Transverse colon (tissue), 4 donors: ENCODE data around the gene EHBP1L1. TPM values are rescaled to one million over a fixed set of nuclear protein-coding genes. Genes with fewer than 3 reads are reported as not detected.

Source experiments
- DNase-seq: peaks from one replicate; pipeline ENCODE4 v3.0.0-alpha.2; 2019
- H3K27ac ChIP-seq, 4 donors: fragments of 200-600 bp; sonication (generic); 2 replicates each; pipeline ENCODE4 v1.5.1; 2016 to 2018; ENCODE audit warnings: inconsistent platforms in 4 of 4
- H3K27me3 ChIP-seq: fragments of 200-600 bp; sonication (generic); 2 replicates; pipeline ENCODE4 v1.5.1; 2017; ENCODE audit warnings: inconsistent platforms
- H3K36me3 ChIP-seq, 4 donors: fragments of 200-600 bp; sonication (generic); 2 replicates each; pipeline ENCODE4 v1.5.1; 2017 to 2019; ENCODE audit warnings: inconsistent platforms in 4 of 4
- H3K4me1 ChIP-seq, 4 donors: fragments of 200-600 bp; sonication (generic); 2 replicates each; pipeline ENCODE4 v1.5.1; 2017 to 2020; ENCODE audit warnings: inconsistent platforms in 4 of 4
- H3K4me3 ChIP-seq, 4 donors: fragments of 200-600 bp; sonication (generic); 1 replicate in 1 of 4; 2 replicates in 3 of 4; pipeline versions ENCODE4 v1.5.1 to v1.6.1; 2017 to 2019; ENCODE audit warnings: inconsistent platforms in 4 of 4
- H3K9me3 ChIP-seq, 2 donors: fragments of 200-600 bp; sonication (generic); 2 replicates each; pipeline ENCODE4 v1.5.1; 2017 to 2019; ENCODE audit warnings: inconsistent platforms in 2 of 2
- EP300 ChIP-seq: sonication (generic); formaldehyde crosslinking; IDR thresholded peaks from one replicate; pipeline ENCODE4 v1.6.1; 2017; ENCODE audit warnings: antibody characterized with exemption, low read depth
- POLR2A ChIP-seq: fragments of 450-650 bp; IDR thresholded peaks from one replicate; pipeline ENCODE4 v1.6.1; 2016; ENCODE audit warnings: antibody characterized with exemption, mild to moderate bottlenecking, moderate library complexity
- POLR2AphosphoS5 ChIP-seq, 3 donors: sonication (generic); formaldehyde crosslinking; IDR thresholded peaks; one replicate each; pipeline ENCODE4 v1.6.1; 2016; ENCODE audit warnings: antibody characterized with exemption in 3 of 3
- WGBS, 2 donors: methylation state at CpG; one replicate each; pipeline ENCODE4 v1.1.5; 2018; ENCODE audit warnings: low coverage in 1 of 2; 5-methylcytosine and 5-hydroxymethylcytosine counted together
- in situ Hi-C, 4 donors: fragments of 200-750 bp; cut with MboI; loops; one replicate each; pipeline versions ENCODE4 v1.15.0 to v1.15.1; 2017; ENCODE audit warnings: low sequenced_read_pairs in 3 of 4, low pct_ligation_motif_present in 1 of 4, low pct_unique_long_range_greater_than_20kb in 1 of 4
- intact Hi-C: fragments of 100-400 bp; cut with DNase I; formaldehyde crosslinking; loops from one replicate; pipeline ENCODE4 v1.15.1; 2023; ENCODE audit warnings: low total_unique reads
- total RNA-seq, 4 donors: library from RNA; depleted of rRNA; stranded (reverse); fragments of >200 nt; gene quantifications; one replicate each; pipeline ENCODE4 v1.1.0, GENCODE V29; 2016
- TF ChIP-seq, protein P1 (sequence below), 5 experiments: fragments of 200-600 bp in 3 of 5; fragments of 450-650 bp in 2 of 5; sonication (generic) in 3 of 5; IDR thresholded peaks; 1 replicate in 2 of 5; 2 replicates in 3 of 5; pipeline ENCODE4 v1.5.1; 2016 to 2017; ENCODE audit warnings: antibody characterized with exemption in 5 of 5, inconsistent platforms in 3 of 5, mild to moderate bottlenecking in 2 of 5, moderate library complexity in 1 of 5

The EHBP1L1 gene
- total RNA-seq, 4 donors from 2014 or later = 90.2 to 215 (median 106) TPM

DNA sequence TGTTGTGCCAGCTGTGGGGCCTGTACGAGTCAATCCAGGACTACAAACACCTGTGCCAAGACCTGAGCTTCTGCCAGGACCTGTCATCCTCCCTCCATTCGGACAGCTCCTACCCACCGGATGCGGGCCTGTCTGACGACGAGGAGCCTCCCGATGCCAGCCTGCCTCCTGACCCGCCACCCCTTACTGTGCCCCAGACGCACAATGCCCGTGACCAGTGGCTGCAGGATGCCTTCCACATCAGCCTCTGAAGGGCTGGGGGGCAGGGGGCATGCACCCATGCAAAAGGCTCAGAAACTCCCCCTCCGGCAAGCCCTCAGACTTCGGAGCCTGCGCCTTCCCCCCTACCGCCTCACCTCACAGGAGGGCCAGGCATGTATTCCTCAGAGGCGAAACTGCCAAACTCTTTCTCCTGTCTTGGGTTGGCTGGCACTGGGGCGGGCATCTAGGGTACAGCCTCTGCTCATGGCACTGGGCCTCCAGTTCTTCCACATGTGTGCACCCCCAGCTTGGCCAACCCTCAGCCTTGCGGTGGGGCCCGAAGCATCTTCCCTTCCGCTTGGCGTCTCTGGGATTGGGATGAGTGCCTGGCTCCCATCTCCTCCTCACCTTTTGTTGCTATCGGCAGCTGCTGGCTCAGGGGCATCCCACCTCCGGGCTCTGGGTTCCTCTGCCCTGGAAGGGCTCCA is 2.3 kb upstream of the EHBP1L1 start:
- intact Hi-C loops = no loop called here
- WGBS, 2 donors = 33% methylated on average over 14 of the region's 22 CpGs; no CpG with 5 or more reads in 1 of the 2 donors
- TF ChIP-seq POLR2AphosphoS5 (IDR thresholded peaks at IDR 0.05) (no peak), EP300 (no peak), POLR2A (no peak)
- TF ChIP-seq, protein P1, sequence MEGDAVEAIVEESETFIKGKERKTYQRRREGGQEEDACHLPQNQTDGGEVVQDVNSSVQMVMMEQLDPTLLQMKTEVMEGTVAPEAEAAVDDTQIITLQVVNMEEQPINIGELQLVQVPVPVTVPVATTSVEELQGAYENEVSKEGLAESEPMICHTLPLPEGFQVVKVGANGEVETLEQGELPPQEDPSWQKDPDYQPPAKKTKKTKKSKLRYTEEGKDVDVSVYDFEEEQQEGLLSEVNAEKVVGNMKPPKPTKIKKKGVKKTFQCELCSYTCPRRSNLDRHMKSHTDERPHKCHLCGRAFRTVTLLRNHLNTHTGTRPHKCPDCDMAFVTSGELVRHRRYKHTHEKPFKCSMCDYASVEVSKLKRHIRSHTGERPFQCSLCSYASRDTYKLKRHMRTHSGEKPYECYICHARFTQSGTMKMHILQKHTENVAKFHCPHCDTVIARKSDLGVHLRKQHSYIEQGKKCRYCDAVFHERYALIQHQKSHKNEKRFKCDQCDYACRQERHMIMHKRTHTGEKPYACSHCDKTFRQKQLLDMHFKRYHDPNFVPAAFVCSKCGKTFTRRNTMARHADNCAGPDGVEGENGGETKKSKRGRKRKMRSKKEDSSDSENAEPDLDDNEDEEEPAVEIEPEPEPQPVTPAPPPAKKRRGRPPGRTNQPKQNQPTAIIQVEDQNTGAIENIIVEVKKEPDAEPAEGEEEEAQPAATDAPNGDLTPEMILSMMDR (IDR thresholded peaks at IDR 0.05) = no peak

DNA sequence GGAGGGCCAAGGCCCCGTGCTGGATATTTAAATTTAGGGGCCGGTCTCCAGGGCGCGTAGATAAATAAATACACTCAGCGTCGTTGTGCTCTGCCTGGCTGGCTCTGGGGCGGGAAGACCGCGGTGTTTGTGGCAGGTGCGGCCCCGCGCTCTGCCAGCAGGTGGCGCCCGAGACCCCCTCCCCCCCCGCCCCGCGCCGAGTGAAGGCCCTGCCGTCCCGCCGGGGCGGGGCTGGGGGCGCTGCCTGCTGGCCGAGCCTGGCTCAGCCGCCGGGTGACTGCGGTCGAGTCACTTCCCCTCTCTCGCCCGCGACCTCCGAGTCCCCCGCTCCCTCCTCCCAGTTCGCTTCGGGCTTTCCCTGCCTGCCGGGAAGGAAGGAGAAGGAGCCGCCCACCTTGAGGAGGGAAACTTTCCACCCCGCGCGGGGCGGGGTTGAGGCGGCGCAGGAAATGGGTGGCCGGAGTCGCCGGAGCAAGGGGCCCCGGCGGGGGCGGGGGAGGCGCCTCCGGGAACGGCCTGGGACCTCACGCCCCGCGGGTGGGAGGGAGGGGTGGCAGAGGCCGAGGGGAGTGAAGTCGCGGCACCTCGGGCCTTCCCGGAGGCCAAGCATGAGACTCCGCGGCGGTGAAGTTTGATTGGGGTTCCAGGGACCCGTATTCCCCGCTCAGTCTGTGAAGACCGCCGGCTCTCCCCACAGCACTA is 1.6 kb upstream of the EHBP1L1 start:
- Histone ChIP-seq H3K4me3 (peak overlapping the region; percentile 30 to 94 (median 86)), H3K27me3 (no peaks in the 10 kb centered on the region), H3K9me3 (no peaks in the 10 kb centered on the region), H3K27ac (peak overlapping the region; percentile 96 to 98 (median 96)), H3K4me1 (peaks cover 43 to 78% (median 65%) of the 10 kb centered on the region in 4 donors), H3K36me3 (no peaks in the 10 kb centered on the region)
- peak; percentile 90 for DNase-seq
- in situ Hi-C loops (no loop called here), intact Hi-C loops (no loop called here)
- 2% methylated on average over 29 of the region's 67 CpGs; no CpG with 5 or more reads in 1 of the 2 donors for WGBS, 2 donors
- peak; percentile 68 to 85 (median 81) for TF ChIP-seq POLR2AphosphoS5 (IDR thresholded peaks at IDR 0.05)
- no peak for TF ChIP-seq EP300
- TF ChIP-seq, protein P1 (IDR thresholded peaks at IDR 0.05) = peak; percentile 74 to 99 (median 94)
- TF ChIP-seq POLR2A = peak; percentile 40

More for the DNA sequence above, 2.3 kb upstream of the EHBP1L1 start:
- in situ Hi-C loops = no loop called here
- Histone ChIP-seq H3K36me3 (no peaks in the 10 kb centered on the region), H3K4me3 (peak overlapping the region; percentile 36 to 94 (median 86)), H3K9me3 (no peaks in the 10 kb centered on the region), H3K27me3 (no peaks in the 10 kb centered on the region), H3K27ac (peak overlapping the region; percentile 96 to 98 (median 96)), H3K4me1 (peaks cover 47 to 81% (median 68%) of the 10 kb centered on the region in 4 donors)
- peak; percentile 49 for DNase-seq

DNA sequence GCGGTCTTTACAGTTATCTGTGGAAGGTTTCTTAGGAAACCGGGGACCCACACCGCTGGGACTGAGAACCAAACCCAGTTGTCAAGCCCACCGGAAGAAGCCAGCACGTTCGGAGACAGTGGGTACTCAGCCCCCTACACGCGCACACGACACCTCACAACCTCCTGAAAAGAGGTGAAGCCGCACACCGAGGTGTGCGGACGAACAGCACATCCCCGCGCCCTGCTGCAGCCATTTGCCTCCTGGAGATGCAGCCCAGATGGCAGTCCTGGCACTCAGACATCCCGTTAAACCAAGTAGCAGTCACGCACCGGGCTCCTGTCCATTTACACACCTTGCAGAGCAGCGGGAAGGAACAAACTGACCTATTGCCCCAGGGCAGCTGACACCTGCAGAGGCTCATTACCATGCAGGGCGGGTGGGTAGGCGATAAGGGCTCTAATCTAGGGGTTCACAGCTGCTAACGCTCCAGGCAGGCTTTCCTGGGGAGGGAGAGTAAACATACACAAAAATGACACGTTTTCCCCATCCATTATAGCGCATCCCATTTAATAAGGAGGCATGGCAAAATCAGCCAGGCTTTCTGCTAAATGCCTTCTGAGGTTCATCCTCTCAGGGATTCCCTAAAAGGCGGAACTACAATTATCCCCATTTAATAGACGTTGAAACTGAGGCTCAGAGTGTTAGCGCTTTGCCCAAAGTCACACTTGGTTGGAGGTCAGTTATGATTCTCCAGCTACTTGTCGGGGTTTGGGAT is 864 bp upstream of the EHBP1L1 start:
- intact Hi-C loops = loop anchor here (5.0 kb wide), 1 partner anchor 33 kb away; no protein-coding TSS in a partner anchor
- Histone ChIP-seq H3K9me3 (no peaks in the 10 kb centered on the region), H3K4me1 (peaks cover 43 to 73% (median 62%) of the 10 kb centered on the region in 4 donors), H3K4me3 (peak overlapping the region; percentile 30 to 94 (median 86)), H3K27me3 (no peaks in the 10 kb centered on the region), H3K36me3 (peaks cover 0 to 3% (median under 1%) of the 10 kb centered on the region in 4 donors), H3K27ac (peak overlapping the region; percentile 96 to 98 (median 96))
- TF ChIP-seq POLR2A = no peak
- TF ChIP-seq, protein P1 (IDR thresholded peaks at IDR 0.05) = no peak
- peak in 2 of 3 donors; percentile 29 to 61 for TF ChIP-seq POLR2AphosphoS5 (IDR thresholded peaks at IDR 0.05)
- no peak for TF ChIP-seq EP300
- DNase-seq = peak; percentile 75
- in situ Hi-C loops = no loop called here
- 9% methylated on average over 22 of the region's 28 CpGs; no CpG with 5 or more reads in 1 of the 2 donors for WGBS, 2 donors
